Endothelial cell of umbilical vein (primary cell): ENCODE measurements around the gene DNAJB8.

ENCODE experiments used
- CTCF ChIP-seq, 2 donors: IDR thresholded peaks; 1 replicate in 1 of 2; 2 replicates in 1 of 2; pipeline ENCODE4 v1.5.1; 2011; ENCODE audit warnings: low read length in 2 of 2, mild to moderate bottlenecking in 2 of 2, moderate library complexity in 2 of 2, control low read depth in 1 of 2, inconsistent platforms in 1 of 2, low read depth in 1 of 2; ENCODE audit not compliant: insufficient read depth in 1 of 2; ENCODE audit errors: extremely low read depth in 1 of 2
- FOS ChIP-seq: IDR thresholded peaks from 2 replicates; pipeline ENCODE4 v1.6.1; 2011; ENCODE audit warnings: mild to moderate bottlenecking, low read length, moderate library complexity, borderline replicate concordance; ENCODE audit not compliant: insufficient read depth
- JUN ChIP-seq: IDR thresholded peaks from 2 replicates; pipeline ENCODE4 v1.6.1; 2011; ENCODE audit warnings: borderline replicate concordance, low read depth; ENCODE audit not compliant: insufficient read length, insufficient read depth
- MAX ChIP-seq: IDR thresholded peaks from 2 replicates; pipeline ENCODE4 v1.6.1; 2011; ENCODE audit not compliant: insufficient read depth, insufficient read length
- POLR2A ChIP-seq: IDR thresholded peaks from 2 replicates; pipeline ENCODE4 v1.6.1; 2012; ENCODE audit warnings: low read depth, mild to moderate bottlenecking, control low read depth, low read length
- POLR2AphosphoS5 ChIP-seq: IDR thresholded peaks from 2 replicates; pipeline ENCODE4 v1.6.1; 2012; ENCODE audit warnings: low read depth, mild to moderate bottlenecking, control low read depth, low read length, moderate library complexity; ENCODE audit not compliant: insufficient read depth

- TF ChIP-seq CTCF (IDR thresholded peaks at IDR 0.05; ENCODE audit: extremely low read depth in 1 of 2, insufficient read depth in 1 of 2, low read depth in 1 of 2, low read length in 2 of 2) (no peak), FOS (no peak), POLR2A (no peak), POLR2AphosphoS5 (no peak), JUN (no peak), MAX (no peak)
These were observed 8.8 kb downstream of the DNAJB8 start for GRCh38 chr3:128457937-128458336.
